Activated CD8-positive, alpha-beta memory T cell treated with anti-CD3 and anti-CD28 coated beads for 48 hours (primary cell): Measurements from ENCODE around the gene PCBD1.

Experiments
- DNase-seq, 3 experiments: peaks; one replicate each; pipeline ENCODE4 v3.0.0-alpha.2; 2020; ENCODE audit warnings: low read depth in 2 of 3, low spot score in 2 of 3

The PCBD1 gene

DNA sequence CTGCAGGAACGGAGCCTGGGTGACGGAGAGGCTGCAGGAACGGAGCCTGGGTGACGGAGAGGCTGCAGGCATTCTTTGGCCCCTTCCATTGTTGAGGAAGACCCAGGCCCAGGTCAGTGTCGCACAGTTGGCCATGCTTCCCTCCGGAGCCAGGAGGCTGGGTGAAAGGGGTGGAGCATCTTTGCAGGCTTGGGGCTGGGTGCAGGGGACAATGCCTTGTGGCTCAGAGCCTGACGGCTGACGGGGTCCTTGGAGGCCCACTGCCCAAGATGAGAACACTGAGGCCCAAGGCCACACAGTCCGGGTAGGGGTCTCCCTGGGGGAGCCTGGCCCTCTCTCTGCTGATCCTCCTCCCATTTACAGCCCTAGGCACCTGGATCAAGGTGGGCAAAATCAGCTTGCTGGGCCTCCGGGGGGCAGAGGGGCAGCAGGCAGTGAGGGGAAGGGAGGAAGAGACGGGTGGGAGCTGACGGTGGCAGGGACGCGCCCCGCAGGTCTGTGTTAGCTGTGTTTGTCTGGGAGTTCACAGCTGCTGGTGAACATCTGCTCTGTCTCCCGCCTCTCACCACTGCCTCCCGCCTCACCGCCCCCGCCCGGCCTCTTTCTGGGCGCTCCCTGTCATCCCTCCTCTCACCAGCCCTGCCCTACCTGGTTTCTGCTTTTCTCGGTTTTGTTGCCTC is 30.6 kb upstream of the PCBD1 start:
- no peak for DNase-seq

- no peak for DNase-seq
Observed at GRCh38 chr10:70917635-70918034, 29.3 kb upstream of the PCBD1 start.

DNA sequence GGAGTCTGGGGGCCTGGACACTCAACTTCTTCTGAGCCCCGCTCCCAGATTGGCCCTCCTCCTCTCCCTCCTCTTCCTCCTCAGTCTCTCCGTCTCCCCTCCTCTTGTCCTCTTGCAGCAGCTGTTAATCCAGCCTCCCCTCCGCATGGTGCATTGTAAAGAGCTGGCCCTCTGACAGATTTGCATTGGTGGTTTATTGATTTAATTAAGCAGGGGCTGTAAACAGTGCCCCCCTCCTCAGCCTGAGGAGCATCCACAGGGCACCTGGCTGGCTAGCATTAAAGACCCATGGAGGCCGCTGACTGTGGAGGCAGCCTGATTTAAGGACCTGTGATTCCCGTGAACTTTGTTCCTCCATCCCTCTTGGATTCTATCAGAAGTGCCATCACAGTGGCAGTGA is 28.9 kb upstream of the PCBD1 start:
- DNase-seq: no peak

DNA sequence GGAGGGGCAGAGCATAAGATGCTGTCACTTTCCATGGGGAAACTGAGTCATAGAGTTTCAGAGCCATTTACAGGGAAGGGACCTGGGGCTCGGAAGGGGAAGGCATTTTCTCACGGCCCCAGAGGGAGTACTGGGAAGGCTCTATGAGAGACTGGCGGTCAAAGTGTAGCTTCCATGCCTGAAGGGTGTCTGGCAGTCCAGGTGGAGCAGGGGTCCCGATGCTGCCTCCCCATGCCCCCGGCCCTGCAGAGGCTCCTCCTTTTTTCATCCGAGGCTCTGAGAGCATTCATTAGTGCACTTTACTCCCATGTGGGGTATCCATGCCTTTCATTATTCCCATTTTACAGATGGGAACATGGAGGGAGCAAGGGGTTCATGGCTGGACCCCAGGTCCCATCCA is 27.9 kb upstream of the PCBD1 start:
- no peak for DNase-seq

GRCh38 chr10:70915806-70916205 is 27.4 kb upstream of the PCBD1 start:
- DNase-seq: no peak

- DNase-seq: no peak
Observed at GRCh38 chr10:70915206-70915605, 26.8 kb upstream of the PCBD1 start.

GRCh38 chr10:70914316-70914864 is 26.0 kb upstream of the PCBD1 start:
- no peak for DNase-seq

GRCh38 chr10:70913893-70914240 is 25.5 kb upstream of the PCBD1 start:
- no peak for DNase-seq

DNA sequence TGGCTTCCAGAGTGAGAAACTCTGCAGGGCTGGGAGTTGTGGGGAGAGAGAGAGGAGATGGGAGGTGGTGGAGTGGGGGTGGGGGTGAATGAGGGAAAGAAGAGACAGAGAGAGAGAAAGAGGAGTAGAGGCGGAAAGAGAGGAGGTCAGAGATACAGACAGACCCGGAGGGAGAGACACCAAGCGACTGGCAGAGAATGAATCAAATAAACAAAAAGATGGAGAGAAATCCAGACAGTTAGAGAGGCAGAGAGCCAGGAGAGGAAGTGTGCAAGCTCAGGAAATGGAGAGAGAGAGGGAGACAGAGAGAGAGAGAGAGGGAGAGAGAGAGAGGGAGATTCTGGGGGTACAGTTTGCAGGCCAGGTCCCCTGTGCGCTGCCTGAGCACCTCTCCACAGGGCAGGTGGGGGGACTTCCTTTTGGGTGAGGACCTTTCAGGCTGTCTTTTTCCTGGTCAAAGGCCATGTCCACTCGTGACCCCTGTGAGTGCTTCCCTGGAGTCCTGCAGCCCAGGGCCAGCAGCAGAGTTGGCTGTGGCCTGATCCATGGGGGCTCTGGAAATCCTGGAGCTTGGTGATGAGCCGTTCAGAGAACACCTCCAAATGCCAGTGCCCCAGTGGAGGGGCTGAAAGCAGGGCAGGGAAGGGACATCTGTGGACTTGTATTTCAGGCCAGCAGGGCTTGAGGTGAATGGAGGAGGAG is 25.0 kb upstream of the PCBD1 start:
- DNase-seq: no peak

GRCh38 chr10:70912556-70912955 is 24.2 kb upstream of the PCBD1 start:
- DNase-seq: no peak

DNA sequence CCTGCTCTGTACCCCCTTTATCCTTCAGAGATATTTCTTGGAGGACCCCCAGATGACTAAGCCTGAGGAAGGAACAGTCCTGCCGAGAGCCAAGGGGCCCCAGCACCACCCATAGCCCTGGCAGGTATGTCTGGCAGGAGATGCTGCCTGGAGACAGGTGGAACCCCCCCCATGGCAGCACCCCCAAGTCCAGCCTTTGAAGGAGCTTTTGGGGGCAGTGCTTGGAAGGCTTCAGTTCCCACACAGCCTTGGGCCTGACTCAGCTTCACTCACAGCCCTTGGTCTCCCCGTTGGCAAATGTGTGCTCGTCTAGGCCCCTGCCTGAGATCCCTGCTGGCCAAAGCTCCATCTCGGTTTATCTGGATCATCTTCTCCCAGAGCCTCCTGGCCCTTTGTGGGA is 23.0 kb upstream of the PCBD1 start:
- no peak for DNase-seq

DNA sequence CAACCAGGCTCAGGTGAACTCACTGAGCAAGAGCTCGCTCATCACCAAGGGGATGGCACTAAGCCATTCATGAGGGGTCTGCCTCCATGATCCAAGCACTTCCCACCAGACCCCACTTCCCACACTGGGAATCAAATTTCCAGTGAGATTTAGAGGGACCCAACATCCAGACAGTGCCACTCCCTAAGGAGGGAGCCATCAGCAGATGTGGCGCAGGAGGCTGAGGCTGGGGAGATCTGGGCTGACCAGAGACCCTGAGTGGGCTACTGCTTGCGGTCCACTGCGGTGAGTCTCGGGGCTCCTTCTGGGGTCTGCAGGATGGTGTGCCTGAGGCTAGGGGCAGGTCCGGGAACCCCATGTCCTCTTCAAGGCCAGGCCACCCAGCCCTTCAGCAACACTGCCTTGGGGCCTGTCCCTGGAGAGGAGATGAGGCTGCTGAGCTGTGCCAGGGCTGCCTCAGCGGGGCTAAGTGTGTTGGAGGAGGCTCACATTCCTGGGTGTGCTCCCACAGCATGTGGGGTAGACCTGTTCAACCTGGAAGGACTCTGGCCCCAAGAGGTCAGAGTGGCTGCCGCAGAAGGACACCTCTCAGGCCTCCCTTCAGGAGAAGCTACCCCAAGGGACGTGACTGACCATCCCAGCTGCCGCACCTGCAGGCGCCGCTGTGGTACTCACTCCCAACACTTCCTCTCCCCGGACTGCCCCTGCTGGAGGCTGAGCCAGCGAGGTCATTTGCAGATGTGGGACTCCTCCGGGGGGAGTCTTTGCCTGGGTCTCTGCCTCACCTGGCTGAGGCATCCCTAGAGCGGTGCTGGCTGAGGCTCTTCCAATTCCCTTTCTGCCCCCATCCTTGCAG is 22.3 kb upstream of the PCBD1 start:
- DNase-seq: no peak

GRCh38 chr10:70909326-70909935 is 21.1 kb upstream of the PCBD1 start:
- no peak for DNase-seq

DNA sequence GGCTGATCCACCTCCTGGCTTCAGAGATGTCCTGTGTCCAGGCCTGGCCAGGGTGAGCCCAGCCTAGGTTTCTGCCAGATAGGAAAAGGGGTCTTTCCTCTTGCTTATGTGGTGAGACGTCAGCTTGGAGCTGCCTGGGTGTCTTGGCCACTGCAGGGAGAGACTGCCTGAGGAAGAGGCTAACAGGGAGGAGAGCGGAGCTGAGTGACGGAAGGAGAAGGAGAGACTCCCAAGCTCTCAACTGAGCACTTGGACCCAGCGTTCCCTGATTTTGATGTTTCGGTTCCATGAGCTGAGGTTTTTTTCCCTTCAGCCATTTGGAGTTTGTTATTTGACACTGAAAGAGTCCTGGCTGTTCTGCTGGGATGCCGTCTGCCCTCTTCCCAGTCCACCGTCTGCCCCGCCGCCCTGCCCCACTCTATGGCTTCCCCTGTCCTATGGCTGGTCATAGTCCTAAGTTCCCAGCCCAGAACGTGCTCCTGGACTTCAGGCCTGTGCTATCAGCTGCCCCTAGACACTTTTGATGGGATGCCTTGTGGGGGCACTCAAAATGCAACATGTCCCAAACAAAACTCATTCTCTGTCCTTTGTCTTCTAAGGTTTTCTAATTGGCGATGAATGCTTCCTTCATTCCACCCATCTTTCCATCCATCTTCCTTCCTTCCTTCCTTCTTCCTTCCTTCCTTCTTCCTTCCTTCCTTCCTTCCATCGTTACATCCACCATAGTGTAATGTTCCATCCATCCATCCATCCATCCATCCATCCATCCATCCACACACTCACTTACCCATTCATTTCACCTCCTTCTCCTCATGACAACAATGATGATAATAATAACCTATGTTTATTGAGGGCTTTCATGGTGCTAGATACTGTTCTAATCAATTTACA is 20.3 kb upstream of the PCBD1 start:
- DNase-seq: no peak

DNA sequence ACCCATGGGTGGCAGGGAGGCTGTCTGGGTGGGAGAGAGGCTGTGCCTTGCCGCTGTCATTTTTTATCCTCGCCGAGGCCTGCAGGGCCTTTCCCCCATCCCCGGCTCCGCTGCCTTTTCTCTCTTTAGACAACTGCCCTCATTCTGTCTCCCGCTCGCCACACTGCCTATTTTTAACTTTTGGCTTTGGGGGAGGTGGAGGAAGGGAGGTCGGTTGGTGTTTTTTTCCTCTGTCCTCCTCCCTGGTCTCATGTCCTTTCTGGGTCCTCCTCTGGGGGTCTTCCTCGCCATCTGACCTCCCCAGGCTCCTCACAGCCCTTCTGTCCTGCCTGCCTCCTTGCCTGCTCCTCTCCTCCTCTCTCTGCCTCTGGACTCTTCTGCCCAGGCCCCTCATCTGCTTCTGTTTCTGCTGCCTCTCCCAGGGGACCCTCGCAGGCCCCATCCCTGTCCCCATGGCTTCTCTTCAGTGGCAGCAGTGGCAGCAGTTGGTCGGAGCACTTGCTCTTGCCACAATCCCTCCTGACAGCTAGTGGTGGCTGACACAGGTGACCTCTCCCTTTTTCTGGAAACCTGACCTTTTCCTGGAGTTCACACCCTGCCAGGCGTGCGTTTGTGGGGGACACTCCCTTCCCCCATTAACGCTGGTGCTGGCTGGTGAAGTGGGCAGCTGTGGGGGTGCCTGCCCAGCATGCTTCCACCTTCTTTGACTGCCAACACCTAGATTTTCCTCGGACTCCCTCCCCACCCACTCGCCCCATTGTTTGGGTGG is 19.5 kb upstream of the PCBD1 start:
- no peak for DNase-seq

DNA sequence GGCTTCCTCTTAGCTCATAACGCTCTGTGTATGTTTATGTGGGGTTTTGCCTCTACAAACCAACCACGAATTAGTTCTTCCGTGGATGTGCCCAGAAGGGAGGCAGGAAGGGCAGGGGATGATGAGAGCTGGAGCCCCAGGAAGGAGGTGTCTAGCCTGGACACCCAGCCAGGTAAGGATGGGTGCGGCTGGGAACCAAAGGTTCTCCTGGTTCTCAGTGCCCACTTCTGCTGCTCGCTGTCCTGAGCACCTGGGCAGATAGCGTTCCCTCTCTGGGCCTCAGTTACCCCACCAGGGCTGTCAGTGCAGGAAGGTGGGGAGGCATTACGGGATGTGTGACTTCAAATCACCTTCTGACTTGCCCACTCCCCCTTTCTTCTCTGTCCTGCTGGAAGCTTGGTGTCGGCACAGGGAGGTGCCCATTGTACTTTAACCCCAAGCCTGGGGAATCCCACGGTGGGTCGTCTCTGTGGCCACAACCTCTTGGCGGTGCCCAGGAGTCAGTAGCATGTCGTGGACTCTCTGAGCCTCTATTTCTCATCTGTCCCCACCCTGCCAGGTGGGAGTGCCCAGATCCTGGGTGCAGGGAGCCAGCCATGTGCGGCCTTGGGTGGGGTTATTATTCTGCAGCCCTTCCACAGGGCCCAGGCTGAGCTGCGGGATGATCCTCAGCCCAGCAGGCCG is 18.7 kb upstream of the PCBD1 start:
- no peak for DNase-seq

- DNase-seq: no peak
Observed at GRCh38 chr10:70906031-70906783, 17.8 kb upstream of the PCBD1 start.
